GM04503 (cell line): ENCODE measurements around the gene IAH1.
A peak's percentile ranks its signal among the peaks of the same experiment; 100 is the strongest.

Experiments used
- DNase-seq: peaks from one replicate; pipeline ENCODE4 v3.0.0-alpha.2; 2012; ENCODE audit warnings: low read depth

Gene IAH1, protein sequence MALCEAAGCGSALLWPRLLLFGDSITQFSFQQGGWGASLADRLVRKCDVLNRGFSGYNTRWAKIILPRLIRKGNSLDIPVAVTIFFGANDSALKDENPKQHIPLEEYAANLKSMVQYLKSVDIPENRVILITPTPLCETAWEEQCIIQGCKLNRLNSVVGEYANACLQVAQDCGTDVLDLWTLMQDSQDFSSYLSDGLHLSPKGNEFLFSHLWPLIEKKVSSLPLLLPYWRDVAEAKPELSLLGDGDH

DNA sequence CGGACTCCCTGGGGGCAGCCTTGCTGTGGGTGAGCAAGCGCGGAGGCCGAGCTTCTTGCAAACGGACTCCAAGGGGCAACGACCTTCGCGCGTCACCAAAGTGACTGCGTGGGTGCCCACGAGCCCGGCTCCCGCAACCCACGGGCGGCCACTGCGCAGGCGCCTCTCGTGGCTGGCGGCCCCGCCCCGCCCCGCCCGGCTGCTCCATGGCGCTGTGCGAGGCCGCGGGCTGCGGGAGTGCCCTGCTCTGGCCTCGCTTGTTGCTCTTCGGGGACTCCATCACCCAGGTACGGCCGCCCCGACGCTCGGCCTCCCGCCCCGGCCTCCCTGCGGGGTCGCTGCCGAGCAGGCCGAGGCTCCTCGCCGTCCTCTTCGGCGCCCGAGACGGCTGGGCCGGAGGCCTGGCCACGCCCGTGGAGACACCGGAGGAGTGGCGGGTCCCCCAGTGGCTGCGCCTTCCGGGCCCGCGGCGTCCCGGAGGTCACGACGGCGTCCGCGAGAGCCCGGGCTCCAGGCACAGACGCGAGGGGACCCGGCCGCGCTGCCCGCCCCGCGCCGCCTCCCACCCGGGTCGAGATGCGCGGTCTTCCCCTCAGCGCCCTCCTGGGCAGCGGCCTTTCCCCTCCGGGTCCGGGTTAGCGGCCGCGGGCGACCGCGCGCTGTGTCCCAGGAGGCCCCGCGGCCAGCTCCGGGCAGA lies at the start of gene IAH1:
Gene IAH1, plus strand, starts transcription at position 191 of the 697 bp plus-strand sequence. Its CDS starts 16 bp downstream, at position 207.
- DNase-seq, result no peak

DNA sequence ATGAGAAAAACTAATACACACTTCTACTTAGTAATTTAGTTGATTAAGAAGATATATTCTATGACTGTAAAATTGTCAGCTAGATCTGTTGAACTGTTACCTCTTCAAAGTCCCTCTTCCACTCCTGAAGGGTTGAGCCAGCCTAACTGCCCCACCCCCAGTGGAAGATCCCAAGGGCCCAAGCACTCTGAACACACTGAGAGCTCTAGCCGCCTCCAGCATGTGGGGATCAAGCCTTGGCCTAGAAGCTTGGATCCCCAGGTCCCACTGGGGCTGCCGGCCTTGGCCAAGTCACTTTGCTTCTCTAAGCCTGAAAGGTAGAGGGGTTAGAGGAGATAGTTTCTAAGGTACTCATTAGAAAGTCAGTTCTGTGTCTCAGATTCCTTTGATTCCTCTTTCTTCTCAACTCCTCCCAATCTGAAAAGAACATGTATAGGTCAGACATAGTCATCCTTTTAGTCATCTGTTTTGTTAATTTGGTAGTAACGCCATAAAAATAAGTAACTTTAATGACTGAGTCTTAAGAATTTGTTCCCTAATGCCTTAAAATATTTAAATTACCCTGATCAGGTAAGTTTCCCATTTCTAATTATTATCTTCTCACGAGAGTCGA lies 45.3 kb upstream of the IAH1 start:
- DNase-seq, result no peak

DNA sequence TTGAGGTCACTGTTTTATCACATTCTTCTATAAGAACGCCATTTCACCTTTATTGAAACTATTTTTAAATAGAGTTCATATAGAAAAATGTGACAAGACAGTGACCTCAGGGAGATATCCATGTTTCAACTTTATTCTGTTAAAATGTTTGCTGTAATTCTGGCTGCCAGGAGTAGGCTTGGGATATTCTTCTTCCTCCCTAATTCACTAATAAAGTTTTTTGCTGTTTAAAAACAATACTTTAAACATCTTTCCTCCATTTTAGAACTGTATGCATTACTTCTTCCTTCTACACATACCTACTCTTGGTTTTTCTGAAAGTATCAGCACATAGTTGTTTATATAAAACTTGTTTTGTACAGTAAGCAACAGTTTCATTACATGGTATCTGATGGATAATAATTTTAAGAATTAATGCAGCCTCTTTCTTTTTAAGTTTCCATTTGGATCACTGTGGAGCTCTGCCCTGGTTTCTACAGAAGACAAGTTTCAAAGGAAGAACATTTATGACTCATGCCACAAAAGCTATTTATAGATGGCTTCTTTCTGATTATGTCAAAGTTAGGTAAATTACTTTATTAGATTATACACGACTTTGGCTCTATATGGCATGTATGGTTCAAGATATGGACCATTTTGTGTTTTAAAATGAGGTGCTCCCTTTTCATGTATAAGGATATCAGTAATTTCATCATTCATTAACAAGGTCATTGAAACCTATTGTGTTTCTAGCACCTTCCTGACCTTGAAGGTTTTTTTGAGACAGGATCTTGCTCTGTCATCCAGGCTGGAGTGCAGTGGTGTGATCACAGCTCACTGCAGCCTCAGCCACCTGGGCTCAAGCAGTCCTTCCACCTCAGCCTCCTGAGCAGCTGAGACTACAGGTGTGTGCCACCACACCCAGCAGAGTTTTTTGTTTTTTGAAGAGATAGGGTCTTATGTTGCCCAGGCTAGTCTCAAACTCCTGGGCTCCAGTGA lies 43.7 kb upstream of the IAH1 start:
- DNase-seq, result no peak

DNA sequence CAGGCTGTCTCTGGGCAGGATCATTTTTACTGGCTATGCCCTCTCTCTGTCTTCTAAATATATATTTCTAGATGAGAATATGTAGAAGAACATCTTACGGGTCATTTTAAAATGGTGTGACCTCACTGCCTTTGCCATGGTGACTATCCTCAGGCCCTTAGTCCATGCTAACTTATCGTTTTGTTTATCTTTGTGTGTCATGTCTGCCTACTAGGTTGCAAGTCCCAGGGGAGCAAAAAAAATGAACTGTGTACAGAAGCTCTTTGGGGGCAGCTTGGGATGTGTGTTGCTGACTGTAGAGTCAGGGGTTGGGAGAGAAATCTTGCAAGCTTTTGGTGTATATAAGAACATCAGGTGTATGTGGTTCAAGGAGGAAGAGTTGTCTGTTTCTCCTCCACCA lies 39.9 kb upstream of the IAH1 start:
- DNase-seq, result no peak

DNA sequence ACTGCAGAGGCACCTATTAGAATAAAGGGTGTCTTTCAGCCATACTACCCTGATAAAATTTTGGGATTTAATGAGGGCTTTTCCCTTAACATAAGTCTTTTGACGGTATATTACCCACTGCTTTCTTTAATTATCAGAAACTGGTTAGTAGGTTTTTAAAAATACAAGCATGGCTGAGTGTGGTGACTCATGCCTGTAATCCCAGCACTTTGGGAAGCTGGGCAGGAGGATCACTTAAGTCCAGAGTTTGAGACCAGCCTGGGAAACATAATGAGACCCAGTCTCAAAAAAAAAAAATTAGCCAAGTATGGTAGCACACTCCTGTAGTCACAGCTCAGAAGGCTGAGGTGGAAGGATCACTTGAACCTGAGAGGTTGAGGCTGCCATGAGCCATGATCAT lies 34.8 kb upstream of the IAH1 start:
- no peak for DNase-seq

DNA sequence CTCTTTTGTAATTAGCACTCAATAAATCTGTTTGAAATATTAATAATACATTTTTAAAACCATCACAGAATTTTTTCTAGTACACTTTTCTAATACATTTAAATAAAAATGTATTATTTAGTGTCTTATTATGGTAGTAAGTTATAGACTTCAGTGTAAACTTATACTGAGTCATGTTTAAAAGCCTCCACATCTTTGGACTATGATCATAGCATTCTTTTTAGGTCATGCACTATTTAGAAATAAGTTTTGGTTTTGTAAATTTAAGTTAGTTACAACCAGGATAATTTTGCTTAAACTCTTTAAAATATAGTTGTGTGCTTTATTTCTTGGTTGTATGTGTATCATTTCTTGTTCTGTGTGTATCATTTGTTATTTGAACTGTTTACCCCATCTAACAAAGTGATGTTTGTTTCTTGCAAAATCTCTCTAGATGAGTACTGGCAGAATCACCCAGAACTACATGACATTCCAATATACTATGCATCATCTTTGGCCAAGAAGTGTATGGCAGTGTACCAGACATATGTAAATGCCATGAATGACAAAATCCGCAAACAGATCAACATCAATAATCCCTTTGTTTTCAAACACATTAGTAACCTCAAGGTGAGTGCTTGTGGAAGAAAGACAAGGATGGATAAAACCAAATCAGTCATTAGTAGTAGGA lies 34.2 kb upstream of the IAH1 start:
- peak; percentile 50 for DNase-seq

DNA sequence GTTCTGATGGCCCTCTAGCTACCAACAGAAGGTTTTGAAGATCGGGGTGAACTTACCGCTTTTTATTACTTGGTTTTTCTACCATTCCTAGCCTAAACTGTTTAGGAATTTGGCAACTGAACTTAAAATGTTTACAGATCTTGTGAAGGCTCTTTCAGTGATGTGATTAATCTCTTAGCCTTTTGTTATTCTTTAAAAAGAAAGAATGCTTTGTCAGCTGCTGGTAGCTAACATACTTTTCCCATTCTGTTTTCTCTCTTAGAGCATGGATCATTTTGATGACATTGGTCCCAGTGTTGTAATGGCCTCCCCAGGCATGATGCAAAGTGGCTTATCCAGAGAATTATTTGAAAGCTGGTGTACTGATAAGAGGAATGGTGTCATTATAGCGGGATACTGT lies 32.8 kb upstream of the IAH1 start:
- no peak for DNase-seq

DNA sequence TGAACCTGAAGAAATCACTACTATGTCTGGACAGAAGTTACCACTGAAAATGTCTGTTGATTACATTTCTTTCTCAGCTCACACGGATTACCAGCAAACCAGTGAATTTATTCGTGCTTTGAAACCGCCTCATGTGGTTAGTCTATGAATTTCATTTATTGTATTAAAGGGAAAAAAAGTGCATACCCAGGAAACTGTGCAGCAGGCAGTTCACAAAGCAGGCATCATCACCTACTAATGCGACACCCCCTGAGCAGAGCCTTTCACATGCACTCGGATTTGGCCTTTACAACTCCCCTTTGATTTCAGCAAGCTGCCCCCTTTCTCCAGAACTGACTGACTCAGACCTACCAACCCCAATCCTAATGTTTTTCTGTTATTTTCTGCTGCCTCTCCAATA lies 30.8 kb upstream of the IAH1 start:
- no peak for DNase-seq

DNA sequence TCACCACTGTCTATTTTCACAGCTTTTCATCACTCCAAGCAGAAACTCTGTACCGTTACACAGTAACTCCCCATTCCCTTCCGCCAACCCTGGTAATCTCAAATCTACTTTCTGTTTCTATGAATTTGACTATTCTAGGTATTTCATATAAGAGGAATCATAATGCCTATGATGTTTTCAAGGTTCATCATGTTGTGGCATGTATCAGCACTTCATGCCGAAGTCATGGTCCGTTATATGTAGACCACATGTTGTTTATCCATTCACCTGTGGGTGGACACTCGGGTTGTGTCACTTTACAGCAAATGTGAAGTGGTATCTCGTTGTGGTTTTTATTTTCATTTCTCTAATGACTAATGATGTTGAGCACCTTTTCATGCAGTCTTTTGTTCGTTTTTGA lies 29.3 kb upstream of the IAH1 start:
- no peak for DNase-seq

DNA sequence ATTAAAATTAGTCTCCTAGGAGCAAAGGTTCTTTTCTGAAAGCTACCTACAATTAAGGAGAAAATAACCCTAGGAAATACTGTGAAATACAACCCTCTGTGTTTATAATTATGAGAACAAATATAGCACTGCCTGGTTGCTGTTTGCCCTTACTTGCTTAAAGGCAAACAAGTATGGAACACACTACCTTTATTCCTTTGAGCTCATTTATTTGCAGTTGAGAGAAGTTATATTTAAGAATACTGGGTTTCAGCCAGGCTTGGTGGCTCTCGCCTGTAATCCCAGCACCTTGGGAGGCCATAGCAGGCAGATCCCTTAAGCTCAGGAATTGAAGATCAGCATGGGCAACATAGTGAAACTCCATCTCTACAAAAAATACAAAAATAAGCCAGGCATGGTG lies 23.1 kb upstream of the IAH1 start:
- no peak for DNase-seq

DNA sequence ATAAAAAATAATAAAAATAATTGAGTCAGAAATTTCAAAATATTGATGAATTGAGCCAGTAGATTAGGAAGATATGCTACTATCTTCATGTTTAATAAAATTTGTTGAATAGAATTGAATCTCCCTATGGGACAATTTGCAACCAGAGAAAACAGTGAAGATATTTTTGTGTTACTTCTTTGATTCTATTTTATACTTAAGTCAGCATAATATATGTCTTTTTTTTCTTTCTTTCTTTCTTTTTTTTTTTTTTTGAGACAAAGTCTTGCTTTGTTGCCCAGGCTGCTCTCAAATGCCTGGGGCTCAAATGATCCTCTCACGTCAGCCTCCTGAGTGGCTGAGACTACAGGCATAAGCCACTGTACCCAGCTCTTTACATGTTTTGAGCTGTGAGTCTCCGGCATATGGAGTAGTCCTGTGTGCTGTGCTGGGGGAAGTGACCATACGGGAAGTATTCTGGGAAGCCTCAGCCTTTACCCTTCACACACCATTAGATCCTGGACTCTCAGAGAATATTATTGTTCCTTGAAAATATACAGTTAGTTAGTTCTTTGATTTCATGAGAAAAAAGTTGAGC lies 13.8 kb upstream of the IAH1 start:
- DNase-seq, result no peak

DNA sequence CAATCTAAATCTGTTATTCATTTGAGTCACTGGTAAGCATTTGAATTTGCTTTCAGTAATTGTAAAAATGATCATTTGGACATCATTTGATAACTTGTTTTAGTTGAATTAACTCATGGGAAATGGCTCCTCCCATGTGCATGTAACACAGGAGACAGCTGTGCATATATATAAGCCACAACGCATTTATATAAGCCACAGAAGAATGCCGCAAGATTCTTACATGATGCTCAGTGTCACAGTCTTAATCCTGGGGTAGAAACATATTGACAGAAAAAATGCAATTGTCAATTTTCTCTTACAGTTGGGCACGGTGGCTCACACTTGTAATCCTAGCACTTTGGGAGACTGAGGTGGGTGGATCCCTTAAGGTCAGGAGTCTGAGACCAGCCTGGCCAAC lies 13.3 kb upstream of the IAH1 start:
- no peak for DNase-seq

DNA sequence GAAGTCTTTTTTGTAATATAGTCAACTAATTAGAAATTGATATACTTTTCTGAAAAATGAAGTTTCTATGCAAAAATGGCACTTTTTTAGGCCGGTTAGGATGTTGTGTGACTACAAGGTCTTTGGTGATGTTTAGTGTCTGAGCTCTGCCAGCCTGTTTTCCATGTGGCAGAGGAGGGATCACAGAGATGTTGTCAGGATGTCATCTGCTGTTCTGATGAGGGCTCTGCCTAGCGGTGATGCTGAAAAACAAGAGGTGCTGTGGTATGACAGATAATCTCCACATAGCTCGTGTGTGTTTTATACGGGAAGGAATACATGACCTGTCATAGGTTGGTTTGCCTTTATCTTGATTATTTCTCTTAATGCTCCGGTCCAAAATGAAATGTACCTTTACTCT lies 12.0 kb upstream of the IAH1 start:
- DNase-seq, result no peak

DNA sequence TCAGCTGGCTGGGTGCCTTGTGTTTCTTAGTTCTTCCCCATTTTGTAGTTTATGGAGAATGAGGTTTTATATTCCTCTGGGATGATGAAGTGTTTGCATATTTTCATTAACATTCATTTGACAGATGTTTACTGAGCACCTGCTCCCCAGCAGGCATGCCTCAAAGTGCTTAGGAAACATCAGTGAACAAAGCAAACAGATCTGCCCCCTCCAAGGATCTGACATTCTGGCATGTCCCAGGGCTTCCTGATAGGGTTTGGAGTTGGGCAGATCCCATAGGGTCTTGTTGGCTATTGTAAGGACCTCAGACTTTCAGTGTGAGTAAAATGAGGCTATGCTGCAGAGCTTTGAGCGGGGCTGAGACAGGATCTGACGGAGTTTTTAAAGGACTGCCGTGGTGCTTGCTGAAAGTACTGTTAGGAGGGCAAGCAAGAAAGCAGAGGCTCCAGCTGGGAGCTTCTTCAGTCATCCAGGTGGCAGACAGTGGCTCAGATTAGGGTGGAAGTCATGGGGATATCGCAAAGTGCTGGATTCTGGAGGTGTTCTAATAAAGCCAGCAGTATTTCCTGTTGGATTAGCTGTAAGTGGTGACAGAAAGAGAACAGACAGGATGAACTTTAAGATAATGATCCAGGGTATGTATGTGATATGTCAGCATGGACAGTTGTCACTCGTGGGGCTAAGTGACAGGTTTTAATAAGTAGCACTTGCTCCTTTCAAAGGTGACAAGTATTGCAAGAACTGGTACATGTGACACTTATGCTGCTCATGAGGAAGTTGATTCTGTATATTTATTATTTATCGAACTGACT lies 11.3 kb upstream of the IAH1 start:
- no peak for DNase-seq

DNA sequence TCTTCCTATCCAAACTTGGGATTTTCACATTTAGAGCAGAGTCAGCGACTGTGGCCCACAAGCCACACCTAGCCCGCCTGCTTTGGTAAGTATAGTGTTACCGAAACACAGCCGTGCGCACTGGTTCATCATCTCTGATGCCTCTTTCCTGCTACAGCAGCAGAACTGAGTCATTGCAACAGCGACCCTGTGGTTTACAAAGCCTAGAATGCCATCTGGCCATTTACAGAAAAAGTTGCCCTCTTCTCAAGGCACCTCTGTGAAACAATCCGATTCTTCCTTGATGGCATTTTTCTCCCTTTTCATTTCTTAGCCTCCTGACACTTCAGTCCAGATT lies 10.7 kb upstream of the IAH1 start:
- no peak for DNase-seq

DNA sequence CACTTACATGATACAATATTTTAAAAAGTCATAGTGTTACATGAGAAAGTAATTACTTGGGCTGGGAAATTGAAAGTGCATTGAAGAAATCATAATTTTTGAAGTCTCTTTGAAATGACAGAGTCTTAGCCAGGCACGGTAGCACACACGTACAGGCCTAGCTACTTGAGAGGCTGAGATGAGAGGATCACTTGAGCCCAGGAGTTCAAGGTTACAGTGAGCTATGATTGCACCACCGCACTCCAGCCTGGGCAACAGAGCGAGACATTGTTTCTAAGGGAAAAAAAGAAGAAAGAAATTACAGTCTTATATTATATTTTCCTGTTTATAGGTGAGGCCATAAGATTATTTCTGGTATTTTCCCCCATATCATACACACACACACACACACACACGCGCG lies 9.2 kb upstream of the IAH1 start:
- DNase-seq, result no peak

DNA sequence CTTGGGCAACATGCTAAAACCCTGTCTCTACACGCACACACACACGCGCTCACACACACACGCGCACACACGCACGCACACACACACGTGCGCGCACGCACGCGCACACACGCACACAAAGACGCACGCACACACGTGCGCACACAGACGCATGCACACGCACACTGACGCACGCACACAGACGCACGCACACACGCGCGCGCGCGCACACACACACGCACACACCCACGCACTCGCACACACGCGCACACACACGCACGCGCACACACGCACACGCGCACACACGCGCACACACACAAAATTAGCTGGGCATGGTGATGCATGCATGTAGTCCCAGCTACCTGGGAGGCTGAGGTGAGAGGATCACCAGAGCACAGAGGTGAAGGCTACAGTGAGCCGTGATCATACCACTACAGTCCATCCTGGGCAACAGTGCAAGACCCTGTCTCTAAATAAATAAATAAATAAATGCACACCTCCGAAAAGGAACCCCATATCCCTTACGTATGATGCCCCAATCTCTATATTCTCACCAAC lies 8.1 kb upstream of the IAH1 start:
- DNase-seq, result no peak

DNA sequence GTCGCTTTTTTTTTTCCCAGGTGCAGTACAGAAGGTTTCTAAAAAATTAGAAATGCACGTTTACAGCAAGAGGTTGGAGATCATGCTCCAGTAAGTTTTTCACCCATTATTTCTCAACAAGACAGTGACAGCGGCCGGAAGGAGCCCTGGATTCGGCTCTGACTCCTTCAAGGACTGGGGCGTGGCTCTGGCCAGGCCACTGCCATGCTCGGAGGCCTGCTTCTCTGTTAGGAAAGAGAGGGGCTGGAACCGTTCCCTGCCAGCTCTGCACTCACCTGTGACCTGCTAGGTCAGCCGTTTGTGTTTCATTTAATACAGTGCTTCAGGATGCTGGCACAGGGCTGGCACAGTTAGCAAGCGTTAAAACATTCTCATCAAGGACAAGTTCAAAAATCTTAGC lies 6.7 kb upstream of the IAH1 start:
- no peak for DNase-seq

DNA sequence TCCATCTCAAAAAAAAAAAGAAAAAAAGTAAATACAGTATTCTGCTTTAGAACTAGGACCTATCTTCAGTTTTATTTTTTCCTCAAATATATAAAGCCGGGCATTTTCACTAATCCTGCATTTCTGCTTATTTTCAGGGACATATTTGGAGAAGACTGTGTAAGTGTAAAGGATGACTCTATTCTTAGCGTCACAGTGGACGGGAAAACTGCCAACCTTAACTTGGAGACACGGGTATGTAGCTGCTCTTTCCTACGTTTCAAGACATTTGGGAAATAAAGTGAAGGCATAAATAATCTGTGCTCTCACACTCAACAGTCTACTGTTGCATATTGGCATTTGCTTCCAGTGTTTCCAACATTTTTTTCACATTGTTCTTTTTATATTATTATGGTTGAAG lies 3.1 kb upstream of the IAH1 start:
- DNase-seq, result no peak

DNA sequence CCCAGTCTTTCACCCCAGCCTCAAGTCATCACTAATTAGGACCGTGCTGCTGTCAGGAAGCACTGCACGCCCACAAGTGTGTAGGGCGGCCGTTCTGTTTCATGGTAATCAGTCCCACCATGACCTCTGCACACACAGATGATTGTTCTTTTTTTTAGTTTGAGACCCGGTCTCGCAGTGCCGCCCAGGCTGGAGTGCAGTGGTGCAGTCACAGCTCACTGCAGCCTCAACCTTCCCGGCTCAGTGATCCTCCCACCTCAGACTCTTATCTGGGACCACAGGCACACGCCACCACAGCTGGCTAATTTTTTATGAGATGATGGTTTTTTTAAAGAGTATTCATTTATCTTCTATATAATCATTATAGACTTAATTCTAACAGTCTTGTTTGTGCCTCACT lies 1.8 kb upstream of the IAH1 start:
- no peak for DNase-seq
